K562 (cell line): ENCODE data around the gene TNPO2. TPM values are rescaled to one million over a fixed set of nuclear protein-coding genes. Genes with fewer than 3 reads are reported as not detected.
A peak's percentile ranks its signal among the peaks of the same experiment; 100 is the strongest.

Experiments used
- CAMTA2 ChIP-seq: fragments of 250-450 bp; sonication (Bioruptor Pico); conservative IDR thresholded peaks from 2 replicates; pipeline ENCODE4 v1.5.1; 2022
- CSDE1 ChIP-seq, 2 experiments: fragments of 450-650 bp; IDR thresholded peaks; 2 replicates each; pipeline ENCODE4 v1.6.1; 2016; ENCODE audit warnings: mild to moderate bottlenecking in 1 of 2
- DLX4 ChIP-seq: fragments of 250-450 bp; sonication (Bioruptor Pico); IDR thresholded peaks from 2 replicates; pipeline ENCODE4 v1.6.1; 2021; ENCODE audit warnings: mild to moderate bottlenecking
- E2F1 ChIP-seq: sonication (generic); formaldehyde crosslinking; IDR thresholded peaks from 2 replicates; pipeline ENCODE4 v1.8.1; 2023; ENCODE audit warnings: mild to moderate bottlenecking, missing genetic modification reagents, moderate library complexity
- EHMT2 ChIP-seq: fragments of 450-650 bp; IDR thresholded peaks from 2 replicates; pipeline ENCODE4 v1.6.1; 2018; ENCODE audit warnings: antibody characterized with exemption
- ELK1 ChIP-seq: sonication (generic); formaldehyde crosslinking; IDR thresholded peaks from 2 replicates; pipeline ENCODE4 v1.8.1; 2022; ENCODE audit warnings: missing genetic modification reagents
- EP400 ChIP-seq: fragments of 450-650 bp; IDR thresholded peaks from 2 replicates; pipeline ENCODE4 v1.6.1; 2017; ENCODE audit warnings: antibody characterized with exemption, mild to moderate bottlenecking, moderate library complexity
- ESRRA ChIP-seq: fragments of 450-650 bp; IDR thresholded peaks from 2 replicates; pipeline ENCODE4 v1.6.1; 2014; ENCODE audit warnings: low read depth, mild to moderate bottlenecking, moderate library complexity, borderline replicate concordance
- HDGF ChIP-seq: fragments of 450-650 bp; IDR thresholded peaks from 2 replicates; pipeline ENCODE4 v1.6.1; 2016
- HNRNPL ChIP-seq: fragments of 200-400 bp; formaldehyde crosslinking; IDR thresholded peaks from 2 replicates; pipeline ENCODE4 v1.6.1; 2017; ENCODE audit warnings: low read depth, mild to moderate bottlenecking, low read length
- JUN ChIP-seq, 2 experiments: sonication (generic) in 1 of 2; formaldehyde crosslinking in 1 of 2; IDR thresholded peaks; 2 replicates each; pipeline versions ENCODE4 v1.6.1 to v1.8.0; 2012 to 2022; ENCODE audit warnings: borderline replicate concordance in 2 of 2, mild to moderate bottlenecking in 2 of 2, improper control_type of control experiment in 1 of 2, low read depth in 1 of 2, low read length in 1 of 2, missing genetic modification reagents in 1 of 2
- KLF10 ChIP-seq: fragments of 250-450 bp; sonication (Bioruptor Pico); IDR thresholded peaks from 2 replicates; pipeline ENCODE4 v1.6.1; 2021; ENCODE audit warnings: matching md5 sums
- LARP7 ChIP-seq: fragments of 450-650 bp; IDR thresholded peaks from 2 replicates; pipeline ENCODE4 v1.6.1; 2016
- MEF2A ChIP-seq: IDR thresholded peaks from 2 replicates; pipeline ENCODE4 v1.6.1; 2011; ENCODE audit warnings: low read depth, mild to moderate bottlenecking, low read length, moderate library complexity; ENCODE audit not compliant: control insufficient read depth
- NFE2 ChIP-seq: IDR thresholded peaks from 2 replicates; pipeline ENCODE4 v1.6.1; 2014; ENCODE audit warnings: antibody characterized with exemption, low read depth
- PML ChIP-seq: IDR thresholded peaks from 2 replicates; pipeline ENCODE4 v1.6.1; 2012; ENCODE audit warnings: low read length, inconsistent platforms
- RFX1 ChIP-seq: fragments of 450-650 bp; IDR thresholded peaks from 2 replicates; pipeline ENCODE4 v1.6.1; 2016; ENCODE audit warnings: mild to moderate bottlenecking, moderate library complexity
- SOX6 ChIP-seq: fragments of 450-650 bp; IDR thresholded peaks from 2 replicates; pipeline ENCODE4 v1.6.1; 2014; ENCODE audit warnings: mild to moderate bottlenecking
- TCFL5 ChIP-seq: fragments of 250-450 bp; sonication (Bioruptor Pico); conservative IDR thresholded peaks from 2 replicates; pipeline ENCODE4 v1.6.1; 2021; ENCODE audit warnings: mild to moderate bottlenecking, moderate library complexity, matching md5 sums
- TFAP4 ChIP-seq: sonication (generic); formaldehyde crosslinking; IDR thresholded peaks from 2 replicates; pipeline ENCODE4 v1.8.0; 2022; ENCODE audit warnings: missing genetic modification reagents, mild to moderate bottlenecking, moderate library complexity, borderline replicate concordance
- TRIM28 ChIP-seq: fragments of 450-650 bp; IDR thresholded peaks from 2 replicates; pipeline ENCODE4 v1.6.1; 2017
- ZNF239 ChIP-seq: fragments of 250-450 bp; sonication (Bioruptor Pico); IDR thresholded peaks from 2 replicates; pipeline ENCODE4 v1.4.0; 2020; ENCODE audit warnings: mild to moderate bottlenecking
- ZNF274 ChIP-seq: IDR thresholded peaks from 2 replicates; pipeline ENCODE4 v1.6.1; 2011; ENCODE audit warnings: low read depth, mild to moderate bottlenecking, low read length, moderate library complexity, borderline replicate concordance
- ZNF586 ChIP-seq: fragments of 450-650 bp; formaldehyde crosslinking; conservative IDR thresholded peaks from 2 replicates; pipeline ENCODE4 v1.4.0; 2020; ENCODE audit warnings: mild to moderate bottlenecking, moderate library complexity
- polyA plus RNA-seq, 8 experiments: library from polyadenylated mRNA; depleted of rRNA in 4 of 8; stranded (reverse) in 5 of 8; unstranded in 3 of 8; fragments of >200 nt; fragmentation: Nextera tagmentation in 2 of 8; fragmentation: Illumina TruSeq in 1 of 8; extraction: Ambion mirVana in 2 of 8; extraction: Trizol in 1 of 8; gene quantifications; 2 replicates each; pipeline versions ENCODE4 v1.2.1 to v1.2.3, GENCODE V29; 2011 to 2014; ENCODE audit warnings: inconsistent platforms in 1 of 8, missing spikeins in 1 of 8
- total RNA-seq, 7 experiments: library from RNA; depleted of rRNA in 6 of 7; stranded (reverse); fragments of >200 nt in 6 of 7; fragmentation: Illumina TruSeq in 2 of 7; extraction: Trizol in 2 of 7; gene quantifications; 2 replicates each; pipeline versions ENCODE4 v1.2.1 to v1.2.3, GENCODE V29; 2011 to 2021; ENCODE audit warnings: low replicate concordance in 1 of 7

TNPO2 gene
- total and polyA plus RNA-seq, 9 of the 15 experiments (the other 6 are each of a cell fraction or from before 2014, with no cell fraction given), result 6.0 to 126 (median 53.8) TPM

- no peak for TF ChIP-seq HNRNPL
- no peak for TF ChIP-seq CSDE1 (IDR thresholded peaks at IDR 0.05)
- TF ChIP-seq TFAP4 (CRISPR knock-in tag), result peak; percentile 96
- no peak for TF ChIP-seq DLX4
- no peak for TF ChIP-seq ELK1
- no peak for TF ChIP-seq TCFL5 (CRISPR knock-in tag)
- TF ChIP-seq RFX1, result no peak
- TF ChIP-seq MEF2A, result no peak
- TF ChIP-seq JUN (IDR thresholded peaks at IDR 0.05; ENCODE audit: borderline replicate concordance, low read depth, low read length), result no peak
- TF ChIP-seq JUN (CRISPR knock-in tag; IDR thresholded peaks at IDR 0.05; ENCODE audit: borderline replicate concordance), result no peak
- no peak for TF ChIP-seq EHMT2
- no peak for TF ChIP-seq ZNF239 (CRISPR knock-in tag)
- TF ChIP-seq CAMTA2 (CRISPR knock-in tag), result no peak
- TF ChIP-seq EP400, result no peak
- TF ChIP-seq HDGF, result no peak
- no peak for TF ChIP-seq PML
- no peak for TF ChIP-seq KLF10
- no peak for TF ChIP-seq TRIM28
- TF ChIP-seq LARP7, result no peak
- TF ChIP-seq NFE2, result no peak
- no peak for TF ChIP-seq E2F1
- peak; percentile 20; the same call in 1 of the 2 replicates for TF ChIP-seq SOX6
- no peak for TF ChIP-seq ZNF586
- no peak for TF ChIP-seq ZNF274
- TF ChIP-seq ESRRA, result peak; percentile 40; the same call in 1 of the 2 replicates
Measured at GRCh38 chr19:12757544-12758274, 34.0 kb upstream of the TNPO2 start (continued).
